Measurements from ENCODE around the gene SETD3.

DNA sequence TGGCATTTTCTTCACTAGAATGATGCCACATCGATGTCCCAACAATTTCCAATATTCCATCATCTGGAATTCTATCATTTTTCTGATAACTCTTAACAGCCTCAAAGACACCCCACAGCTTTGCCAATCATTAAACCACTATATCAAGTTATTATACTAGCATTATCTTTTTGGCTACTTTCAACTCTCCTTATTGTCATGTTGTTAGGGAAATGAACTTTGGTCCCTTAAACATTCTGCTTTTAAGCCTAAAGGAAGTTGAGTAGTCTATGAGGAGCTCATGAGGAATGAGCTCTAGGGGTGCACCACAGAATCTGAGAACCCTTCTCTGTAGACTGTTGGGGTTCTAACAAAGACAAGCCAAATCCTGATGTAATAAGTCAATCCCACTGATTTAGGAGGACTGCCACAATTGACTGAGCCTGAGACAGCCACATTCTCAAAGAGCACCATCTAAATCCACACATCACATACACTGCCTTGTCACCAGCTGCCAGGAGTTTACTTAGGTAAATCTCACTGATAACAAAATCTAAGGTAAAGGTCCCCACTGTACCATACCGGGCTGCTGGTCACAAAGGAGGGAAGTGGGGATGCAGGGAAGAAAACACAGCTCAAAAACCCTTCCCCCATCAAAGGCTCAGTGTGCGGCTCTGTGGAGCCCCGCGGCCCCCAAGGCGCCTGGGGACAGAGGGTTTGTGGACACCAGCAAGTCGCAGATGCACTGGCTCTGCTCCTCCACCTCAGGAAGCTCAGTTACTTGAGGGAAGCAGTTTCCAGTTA lies 58.2 kb downstream of the SETD3 start:
- no peak for TF ChIP-seq POLR2AphosphoS5 (IDR thresholded peaks at IDR 0.05)
- TF ChIP-seq, protein P1, sequence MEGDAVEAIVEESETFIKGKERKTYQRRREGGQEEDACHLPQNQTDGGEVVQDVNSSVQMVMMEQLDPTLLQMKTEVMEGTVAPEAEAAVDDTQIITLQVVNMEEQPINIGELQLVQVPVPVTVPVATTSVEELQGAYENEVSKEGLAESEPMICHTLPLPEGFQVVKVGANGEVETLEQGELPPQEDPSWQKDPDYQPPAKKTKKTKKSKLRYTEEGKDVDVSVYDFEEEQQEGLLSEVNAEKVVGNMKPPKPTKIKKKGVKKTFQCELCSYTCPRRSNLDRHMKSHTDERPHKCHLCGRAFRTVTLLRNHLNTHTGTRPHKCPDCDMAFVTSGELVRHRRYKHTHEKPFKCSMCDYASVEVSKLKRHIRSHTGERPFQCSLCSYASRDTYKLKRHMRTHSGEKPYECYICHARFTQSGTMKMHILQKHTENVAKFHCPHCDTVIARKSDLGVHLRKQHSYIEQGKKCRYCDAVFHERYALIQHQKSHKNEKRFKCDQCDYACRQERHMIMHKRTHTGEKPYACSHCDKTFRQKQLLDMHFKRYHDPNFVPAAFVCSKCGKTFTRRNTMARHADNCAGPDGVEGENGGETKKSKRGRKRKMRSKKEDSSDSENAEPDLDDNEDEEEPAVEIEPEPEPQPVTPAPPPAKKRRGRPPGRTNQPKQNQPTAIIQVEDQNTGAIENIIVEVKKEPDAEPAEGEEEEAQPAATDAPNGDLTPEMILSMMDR (IDR thresholded peaks at IDR 0.05), result no peak
